SK-N-SH (cell line): Measurements from ENCODE around the gene ERAL1.

Experiments
- EP300 ChIP-seq, 2 experiments: IDR thresholded peaks; 2 replicates each; pipeline versions ENCODE4 v1.4.0 to v1.6.1; 2012; ENCODE audit warnings: borderline replicate concordance in 1 of 2, low read depth in 1 of 2, low read length in 1 of 2
- FOXJ3 ChIP-seq: sonication (generic); formaldehyde crosslinking; IDR thresholded peaks from 2 replicates; pipeline ENCODE4 v1.5.1; 2020; ENCODE audit warnings: mild to moderate bottlenecking, missing genetic modification reagents
- FOXM1 ChIP-seq: IDR thresholded peaks from 2 replicates; pipeline ENCODE4 v1.4.0; 2012; ENCODE audit warnings: low read depth, mild to moderate bottlenecking
- NFIC ChIP-seq: IDR thresholded peaks from 2 replicates; pipeline ENCODE4 v1.4.0; 2012; ENCODE audit warnings: borderline replicate concordance
- POLR2AphosphoS5 ChIP-seq: IDR thresholded peaks from 2 replicates; pipeline ENCODE4 v1.6.1; 2012; ENCODE audit warnings: low read depth, low read length
- RFX5 ChIP-seq: IDR thresholded peaks from 2 replicates; pipeline ENCODE4 v1.6.1; 2012; ENCODE audit warnings: mild to moderate bottlenecking, improper control_type of control experiment, low read length
- SMC3 ChIP-seq: IDR thresholded peaks from 2 replicates; pipeline ENCODE4 v1.6.1; 2012; ENCODE audit warnings: low read depth, low read length, improper control_type of control experiment
- TAF1 ChIP-seq: IDR thresholded peaks from 2 replicates; pipeline ENCODE4 v1.6.1; 2012; ENCODE audit warnings: low read depth, mild to moderate bottlenecking, low read length, moderate library complexity, borderline replicate concordance
- YY1 ChIP-seq: IDR thresholded peaks from 2 replicates; pipeline ENCODE4 v1.4.0; 2012; ENCODE audit warnings: low read depth, mild to moderate bottlenecking
- TF ChIP-seq, protein P1 (sequence below): fragments of 200-600 bp; sonication (generic); IDR thresholded peaks from 2 replicates; pipeline ENCODE4 v1.6.1; 2017; ENCODE audit warnings: antibody characterized with exemption, mild to moderate bottlenecking, moderate library complexity
- TF ChIP-seq, protein P2 (sequence below): IDR thresholded peaks from 2 replicates; pipeline ENCODE4 v1.4.0; 2012; ENCODE audit warnings: low read depth
- TF ChIP-seq, protein P3 (sequence below): IDR thresholded peaks from 2 replicates; pipeline ENCODE4 v1.6.1; 2012; ENCODE audit warnings: mild to moderate bottlenecking, low read depth, low read length, moderate library complexity

DNA sequence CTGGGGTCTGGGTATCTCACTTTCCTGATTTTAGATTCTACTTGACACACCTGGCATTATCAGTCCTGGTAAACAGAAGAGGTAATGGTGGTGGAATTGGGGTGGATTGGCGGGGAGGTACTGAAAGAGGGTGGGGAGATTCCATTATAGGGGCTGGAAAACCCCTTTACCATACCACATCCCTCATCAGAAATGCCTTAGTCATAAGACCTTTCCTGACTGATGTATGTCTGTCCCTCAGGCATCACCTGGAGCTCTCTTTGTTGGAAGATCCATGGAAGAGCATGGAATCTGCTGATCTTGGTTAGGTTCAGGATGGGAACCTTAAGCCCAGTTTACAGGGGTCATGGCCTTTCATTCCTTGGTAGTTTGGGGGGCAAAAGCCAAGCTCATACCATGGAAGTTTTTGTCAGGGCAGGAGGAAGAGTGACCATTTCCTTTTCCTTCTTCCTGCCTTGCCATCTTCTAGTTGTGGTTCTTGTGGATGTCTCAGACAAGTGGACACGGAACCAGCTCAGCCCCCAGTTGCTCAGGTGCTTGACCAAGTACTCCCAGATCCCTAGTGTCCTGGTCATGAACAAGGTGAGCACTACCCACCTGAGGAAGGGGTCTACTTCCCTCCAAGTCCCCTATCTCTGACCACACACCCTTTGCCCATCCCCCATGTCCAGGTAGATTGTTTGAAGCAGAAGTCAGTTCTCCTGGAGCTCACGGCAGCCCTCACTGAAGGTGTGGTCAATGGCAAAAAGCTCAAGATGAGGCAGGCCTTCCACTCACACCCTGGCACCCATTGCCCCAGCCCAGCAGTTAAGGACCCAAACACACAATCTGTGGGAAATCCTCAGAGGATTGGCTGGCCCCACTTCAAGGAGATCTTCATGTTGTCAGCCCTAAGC is 3.3 kb downstream of the ERAL1 start:
- TF ChIP-seq SMC3 = no peak
- TF ChIP-seq, protein P1, sequence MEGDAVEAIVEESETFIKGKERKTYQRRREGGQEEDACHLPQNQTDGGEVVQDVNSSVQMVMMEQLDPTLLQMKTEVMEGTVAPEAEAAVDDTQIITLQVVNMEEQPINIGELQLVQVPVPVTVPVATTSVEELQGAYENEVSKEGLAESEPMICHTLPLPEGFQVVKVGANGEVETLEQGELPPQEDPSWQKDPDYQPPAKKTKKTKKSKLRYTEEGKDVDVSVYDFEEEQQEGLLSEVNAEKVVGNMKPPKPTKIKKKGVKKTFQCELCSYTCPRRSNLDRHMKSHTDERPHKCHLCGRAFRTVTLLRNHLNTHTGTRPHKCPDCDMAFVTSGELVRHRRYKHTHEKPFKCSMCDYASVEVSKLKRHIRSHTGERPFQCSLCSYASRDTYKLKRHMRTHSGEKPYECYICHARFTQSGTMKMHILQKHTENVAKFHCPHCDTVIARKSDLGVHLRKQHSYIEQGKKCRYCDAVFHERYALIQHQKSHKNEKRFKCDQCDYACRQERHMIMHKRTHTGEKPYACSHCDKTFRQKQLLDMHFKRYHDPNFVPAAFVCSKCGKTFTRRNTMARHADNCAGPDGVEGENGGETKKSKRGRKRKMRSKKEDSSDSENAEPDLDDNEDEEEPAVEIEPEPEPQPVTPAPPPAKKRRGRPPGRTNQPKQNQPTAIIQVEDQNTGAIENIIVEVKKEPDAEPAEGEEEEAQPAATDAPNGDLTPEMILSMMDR = no peak
- TF ChIP-seq, protein P2, sequence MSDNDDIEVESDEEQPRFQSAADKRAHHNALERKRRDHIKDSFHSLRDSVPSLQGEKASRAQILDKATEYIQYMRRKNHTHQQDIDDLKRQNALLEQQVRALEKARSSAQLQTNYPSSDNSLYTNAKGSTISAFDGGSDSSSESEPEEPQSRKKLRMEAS = no peak
- no peak for TF ChIP-seq NFIC
- TF ChIP-seq EP300 (IDR thresholded peaks at IDR 0.05; ENCODE audit: borderline replicate concordance in 1 of 2, low read depth in 1 of 2, low read length in 1 of 2) = no peak
- no peak for TF ChIP-seq POLR2AphosphoS5
- no peak for TF ChIP-seq YY1
- no peak for TF ChIP-seq TAF1
- TF ChIP-seq RFX5 = no peak
- no peak for TF ChIP-seq FOXM1
- TF ChIP-seq, protein P3, sequence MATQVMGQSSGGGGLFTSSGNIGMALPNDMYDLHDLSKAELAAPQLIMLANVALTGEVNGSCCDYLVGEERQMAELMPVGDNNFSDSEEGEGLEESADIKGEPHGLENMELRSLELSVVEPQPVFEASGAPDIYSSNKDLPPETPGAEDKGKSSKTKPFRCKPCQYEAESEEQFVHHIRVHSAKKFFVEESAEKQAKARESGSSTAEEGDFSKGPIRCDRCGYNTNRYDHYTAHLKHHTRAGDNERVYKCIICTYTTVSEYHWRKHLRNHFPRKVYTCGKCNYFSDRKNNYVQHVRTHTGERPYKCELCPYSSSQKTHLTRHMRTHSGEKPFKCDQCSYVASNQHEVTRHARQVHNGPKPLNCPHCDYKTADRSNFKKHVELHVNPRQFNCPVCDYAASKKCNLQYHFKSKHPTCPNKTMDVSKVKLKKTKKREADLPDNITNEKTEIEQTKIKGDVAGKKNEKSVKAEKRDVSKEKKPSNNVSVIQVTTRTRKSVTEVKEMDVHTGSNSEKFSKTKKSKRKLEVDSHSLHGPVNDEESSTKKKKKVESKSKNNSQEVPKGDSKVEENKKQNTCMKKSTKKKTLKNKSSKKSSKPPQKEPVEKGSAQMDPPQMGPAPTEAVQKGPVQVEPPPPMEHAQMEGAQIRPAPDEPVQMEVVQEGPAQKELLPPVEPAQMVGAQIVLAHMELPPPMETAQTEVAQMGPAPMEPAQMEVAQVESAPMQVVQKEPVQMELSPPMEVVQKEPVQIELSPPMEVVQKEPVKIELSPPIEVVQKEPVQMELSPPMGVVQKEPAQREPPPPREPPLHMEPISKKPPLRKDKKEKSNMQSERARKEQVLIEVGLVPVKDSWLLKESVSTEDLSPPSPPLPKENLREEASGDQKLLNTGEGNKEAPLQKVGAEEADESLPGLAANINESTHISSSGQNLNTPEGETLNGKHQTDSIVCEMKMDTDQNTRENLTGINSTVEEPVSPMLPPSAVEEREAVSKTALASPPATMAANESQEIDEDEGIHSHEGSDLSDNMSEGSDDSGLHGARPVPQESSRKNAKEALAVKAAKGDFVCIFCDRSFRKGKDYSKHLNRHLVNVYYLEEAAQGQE = no peak
- TF ChIP-seq FOXJ3 = no peak
